HG03442 (cell line): Measurements from ENCODE around the gene MS4A15.
"Not testable (repeated sequence)": the region's sequence is repeated elsewhere in the genome, so short reads cannot be mapped to it uniquely, and the experiment has no call there.

Experiments used
- ATAC-seq: cut with Tn5 transposase; IDR thresholded peaks from one replicate; pipeline ENCODE4 v1.9.1; 2021; ENCODE audit warnings: mild to moderate bottlenecking, moderate library complexity; ENCODE audit not compliant: unreplicated experiment

Gene MS4A15

DNA sequence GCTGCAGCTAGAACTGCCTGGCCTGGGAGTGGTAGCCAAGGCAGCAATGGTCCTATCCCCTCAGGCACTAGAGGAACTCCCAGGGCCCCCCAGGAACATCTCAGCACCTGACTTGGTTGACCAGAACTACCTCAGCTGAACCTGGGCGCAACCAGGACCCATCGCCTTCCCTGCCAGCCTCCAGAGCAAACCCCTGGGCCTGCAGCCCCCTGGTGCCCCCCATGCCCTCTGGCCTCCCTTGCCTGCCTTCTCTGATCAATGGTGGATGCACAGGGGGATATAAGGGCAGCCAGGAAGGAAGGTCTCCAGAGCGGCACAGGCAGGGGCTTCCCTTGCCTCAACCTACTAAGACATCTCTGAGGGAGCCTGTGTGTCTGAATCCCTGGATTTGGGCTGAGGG is 42.0 kb downstream of the MS4A15 start:
- ATAC-seq = no peak

DNA sequence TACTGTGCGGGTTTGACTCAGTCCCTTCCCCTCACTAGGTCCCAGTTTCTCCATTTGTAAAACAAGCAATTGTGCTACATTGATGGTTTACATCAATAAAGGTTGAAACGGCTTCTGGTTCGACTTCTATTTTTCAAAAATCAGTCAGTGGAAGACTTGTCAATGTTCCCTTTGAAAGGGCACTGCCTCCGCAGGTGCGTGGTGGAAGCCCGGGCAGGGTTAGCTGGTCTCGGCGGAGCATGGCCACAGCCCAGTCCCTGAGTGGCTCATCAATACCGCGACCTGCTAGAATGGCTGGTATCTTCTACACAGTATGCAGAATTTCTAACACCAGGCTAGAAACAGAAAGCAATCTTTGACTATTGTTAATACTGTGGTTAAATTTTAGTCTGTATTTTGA is 44.5 kb downstream of the MS4A15 start:
- ATAC-seq = no peak

DNA sequence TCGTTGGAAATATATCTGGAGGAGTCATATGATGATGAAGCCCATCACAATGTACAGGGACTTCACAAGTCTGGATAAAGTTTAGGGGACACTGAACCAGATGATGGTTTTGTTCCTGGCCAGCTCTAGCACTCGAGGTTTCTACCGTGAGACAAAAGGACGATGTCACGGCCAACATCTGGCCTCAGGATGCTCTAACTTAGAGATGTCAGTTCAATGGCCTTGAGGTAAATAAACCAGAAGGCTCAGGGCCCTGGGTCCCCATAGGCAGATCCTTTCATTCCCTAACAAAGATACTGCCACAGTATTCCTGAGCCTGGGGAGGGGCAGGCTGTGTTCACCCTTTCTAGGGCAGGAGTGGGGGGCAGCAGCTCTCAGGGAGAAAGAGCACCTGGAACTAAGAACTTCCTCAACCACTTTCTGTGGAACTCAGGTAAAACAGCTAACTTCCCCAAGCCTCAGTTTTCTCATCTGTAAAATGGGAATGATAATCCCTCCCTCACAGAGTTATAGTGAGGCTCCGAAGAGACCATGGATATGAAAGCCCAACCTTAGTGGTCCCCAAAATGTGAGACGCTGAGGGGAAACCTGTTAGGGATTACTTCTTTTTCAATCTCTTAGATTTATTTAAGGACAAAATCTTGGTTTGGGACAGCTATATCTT is 46.7 kb downstream of the MS4A15 start:
- no peak for ATAC-seq

DNA sequence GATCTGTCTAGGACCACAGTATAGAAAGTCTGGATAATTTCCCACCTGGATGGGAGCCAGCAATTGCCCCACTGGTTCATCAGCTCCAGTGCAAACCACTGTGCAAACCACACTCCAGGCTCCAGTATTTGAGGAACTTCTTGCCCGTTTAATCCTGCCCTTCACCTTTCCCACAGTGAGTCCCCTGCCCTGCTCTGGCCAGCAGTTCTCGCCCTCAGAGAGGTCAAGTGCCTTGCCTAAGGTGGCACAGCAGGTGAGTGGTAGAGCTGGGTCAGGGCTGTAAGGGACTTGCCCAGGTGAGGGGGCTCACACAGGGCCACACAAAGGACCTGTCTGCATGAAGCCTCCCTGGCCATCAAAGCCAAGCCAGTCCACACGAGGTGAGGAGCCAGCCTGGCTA is 52.6 kb downstream of the MS4A15 start:
- no peak for ATAC-seq

DNA sequence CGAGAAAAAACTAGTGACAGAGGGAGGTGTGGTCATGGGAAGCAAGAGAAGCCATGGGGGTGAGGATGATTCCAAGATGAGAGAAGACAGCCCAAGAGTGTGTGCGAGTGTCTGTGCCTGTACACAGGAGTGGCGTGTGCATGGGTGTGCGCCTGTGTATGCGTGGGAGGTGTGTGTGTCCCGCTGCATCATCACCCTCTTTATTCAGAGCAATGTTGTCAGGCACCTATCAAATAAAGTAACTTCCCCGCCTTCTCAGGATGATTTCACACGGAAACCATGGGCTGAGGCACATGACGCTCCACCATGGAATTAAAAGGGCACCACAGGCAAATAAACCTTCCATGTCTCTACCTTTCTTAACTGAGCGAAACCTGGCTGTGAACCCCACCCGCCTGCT is 53.0 kb downstream of the MS4A15 start:
- ATAC-seq = no peak

DNA sequence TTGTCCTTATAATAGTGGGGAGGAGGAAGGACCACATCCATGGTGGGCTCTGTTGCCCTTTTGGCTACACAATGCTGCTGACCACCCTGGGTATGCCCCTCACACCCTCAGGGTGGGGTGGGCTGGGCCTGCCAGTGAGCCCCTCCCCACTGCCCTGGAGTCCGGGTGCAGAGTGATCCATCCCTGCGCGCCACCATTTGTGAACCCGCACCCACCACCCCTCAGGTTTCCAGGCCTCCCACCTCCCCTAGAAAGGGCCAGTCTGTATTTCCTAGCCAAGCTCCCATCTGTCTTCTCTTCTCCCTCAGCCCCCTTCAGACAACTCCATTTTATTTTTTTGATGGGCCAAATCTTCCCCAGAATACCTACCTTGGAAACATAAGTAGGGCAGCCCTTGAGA is 53.5 kb downstream of the MS4A15 start:
- ATAC-seq = no peak

DNA sequence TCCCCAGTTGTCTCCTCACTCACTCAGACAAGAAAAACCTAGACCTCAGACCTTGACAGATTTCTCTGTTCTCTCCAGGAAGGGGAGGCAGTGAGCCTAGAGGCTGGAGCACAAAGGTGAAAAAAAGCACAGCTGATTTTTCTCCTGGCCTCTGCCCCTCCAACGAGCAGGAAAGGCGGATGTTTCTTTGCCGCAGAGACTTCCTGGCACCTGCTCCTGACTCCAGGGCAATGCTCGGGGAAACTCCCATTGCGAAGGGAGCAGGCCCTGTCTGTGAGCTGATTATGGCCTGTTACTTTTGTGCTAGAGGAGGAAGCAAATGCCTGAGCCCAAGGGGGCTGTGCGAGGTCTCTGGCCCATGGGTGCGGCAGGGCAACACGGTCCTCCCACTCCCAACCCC is 53.9 kb downstream of the MS4A15 start:
- no peak for ATAC-seq

DNA sequence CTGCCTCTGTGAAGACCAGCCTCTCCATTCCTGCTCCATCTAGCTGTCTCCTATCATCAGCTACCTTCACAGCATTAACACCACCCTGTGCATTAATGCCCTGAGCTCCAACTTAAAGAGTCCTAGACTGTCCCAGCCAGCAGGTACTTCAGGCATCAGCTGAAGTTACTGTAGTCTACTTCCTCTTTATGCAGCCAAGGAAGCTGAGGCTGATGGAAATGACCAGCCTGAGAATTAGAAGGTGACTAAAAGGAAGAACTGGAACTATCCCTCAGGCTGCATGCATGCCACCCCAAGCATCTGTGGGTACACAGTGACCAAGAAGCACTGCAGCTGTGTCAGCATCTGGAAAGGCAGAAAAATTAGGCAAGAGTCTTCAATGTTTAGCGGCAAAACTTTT is 56.7 kb downstream of the MS4A15 start:
- no peak for ATAC-seq

DNA sequence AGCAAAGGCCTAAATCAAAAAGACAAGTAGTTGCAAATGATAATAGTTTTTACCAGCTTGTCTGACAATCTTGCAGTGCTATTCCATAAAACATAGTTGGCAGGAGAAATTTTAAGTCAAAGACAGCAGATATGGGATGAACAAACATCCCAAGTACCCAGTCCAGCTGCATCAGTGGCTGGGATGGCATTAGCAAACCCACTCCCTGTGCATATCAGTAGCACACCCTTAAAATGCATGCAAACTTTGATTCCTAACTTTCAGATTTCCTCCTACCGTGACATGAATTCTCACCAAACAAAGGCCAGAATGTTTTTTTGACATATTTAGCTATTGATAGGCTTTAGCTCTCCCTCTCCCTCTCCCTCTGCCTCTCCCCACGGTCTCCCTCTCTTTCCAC is 57.4 kb downstream of the MS4A15 start:
- ATAC-seq = no peak

DNA sequence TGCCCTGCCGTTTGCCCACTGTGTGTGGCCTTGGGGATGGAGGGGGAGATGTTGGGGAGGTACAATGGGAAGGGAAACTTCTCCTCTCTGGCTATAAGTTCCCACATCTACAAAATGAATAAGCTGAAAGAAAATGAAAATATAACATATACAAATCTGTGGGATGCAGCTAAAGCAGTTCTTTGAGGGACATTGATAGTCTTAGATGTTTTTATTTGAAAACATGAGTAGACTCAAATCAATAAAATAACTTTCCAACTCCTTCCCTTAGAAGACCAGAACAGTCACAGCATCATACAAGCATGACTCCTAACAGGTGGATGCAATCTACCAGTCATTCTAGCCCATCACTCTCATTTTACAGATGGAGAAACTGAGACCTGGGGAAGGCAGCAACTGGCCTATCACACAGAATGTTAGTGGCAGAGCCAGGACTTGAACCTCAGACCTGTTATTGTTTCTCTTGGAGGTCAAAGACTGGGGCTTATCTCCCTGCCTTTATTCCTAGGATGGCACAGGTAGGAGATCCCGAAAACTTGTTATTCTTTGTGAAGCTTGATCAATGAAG is 60.0 kb downstream of the MS4A15 start:
- ATAC-seq = no peak

DNA sequence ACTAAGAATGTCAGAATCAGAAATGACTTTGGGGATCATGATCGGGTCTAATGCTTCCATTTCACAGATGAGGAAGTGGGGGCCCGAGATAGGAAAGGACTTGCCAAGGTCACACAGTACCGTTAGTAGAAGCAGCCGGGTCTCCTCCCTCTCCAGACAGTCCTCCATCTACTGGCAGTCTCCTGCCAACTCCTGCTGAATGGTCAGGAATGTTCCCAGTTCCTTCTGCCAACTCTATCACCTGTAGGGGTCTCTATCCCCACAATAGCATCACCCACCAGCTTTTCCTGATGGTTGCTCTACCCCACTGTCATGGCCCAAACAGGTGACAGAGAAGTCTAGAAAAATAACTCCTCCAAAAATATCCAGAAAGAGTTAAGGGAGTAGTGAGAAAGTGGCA is 61.4 kb downstream of the MS4A15 start:
- ATAC-seq = no peak

DNA sequence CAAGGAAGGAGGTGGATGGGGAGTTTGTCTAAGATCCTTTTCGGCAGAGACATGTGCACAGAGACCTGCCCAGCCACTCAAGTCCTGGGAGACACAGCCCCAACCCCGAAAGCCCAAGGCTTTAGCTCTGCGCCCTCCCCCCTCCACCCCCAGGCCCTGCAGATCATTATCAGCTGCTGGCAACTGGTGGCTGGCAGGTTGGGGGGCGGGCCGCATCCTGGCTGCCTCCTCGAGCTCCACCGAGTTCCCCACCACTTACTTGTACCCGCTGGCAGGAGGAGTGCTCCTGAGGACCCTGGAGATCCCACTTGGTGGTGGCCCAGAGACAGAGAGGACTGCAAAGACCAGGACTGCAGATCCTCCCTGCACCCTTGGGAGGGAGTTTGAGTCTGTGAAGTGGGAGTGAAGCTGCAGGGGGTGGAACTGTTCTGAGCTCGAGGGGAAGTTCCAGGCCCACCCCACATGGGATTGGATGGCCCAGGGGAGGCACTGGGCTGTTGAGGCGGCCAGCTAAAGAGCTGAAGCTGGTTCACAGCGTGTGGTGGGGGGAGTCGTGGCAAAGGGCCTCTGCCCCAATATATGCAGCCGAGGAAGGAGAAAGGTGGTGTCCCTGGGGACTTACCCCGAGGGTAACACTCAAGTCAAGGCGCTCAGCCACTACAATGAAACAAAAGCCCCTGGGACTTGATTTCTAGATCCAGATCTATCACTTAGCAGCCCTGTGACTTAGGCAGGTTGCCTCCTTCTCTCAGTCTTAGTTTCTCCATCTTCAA is 65.3 kb downstream of the MS4A15 start:
- no peak for ATAC-seq

DNA sequence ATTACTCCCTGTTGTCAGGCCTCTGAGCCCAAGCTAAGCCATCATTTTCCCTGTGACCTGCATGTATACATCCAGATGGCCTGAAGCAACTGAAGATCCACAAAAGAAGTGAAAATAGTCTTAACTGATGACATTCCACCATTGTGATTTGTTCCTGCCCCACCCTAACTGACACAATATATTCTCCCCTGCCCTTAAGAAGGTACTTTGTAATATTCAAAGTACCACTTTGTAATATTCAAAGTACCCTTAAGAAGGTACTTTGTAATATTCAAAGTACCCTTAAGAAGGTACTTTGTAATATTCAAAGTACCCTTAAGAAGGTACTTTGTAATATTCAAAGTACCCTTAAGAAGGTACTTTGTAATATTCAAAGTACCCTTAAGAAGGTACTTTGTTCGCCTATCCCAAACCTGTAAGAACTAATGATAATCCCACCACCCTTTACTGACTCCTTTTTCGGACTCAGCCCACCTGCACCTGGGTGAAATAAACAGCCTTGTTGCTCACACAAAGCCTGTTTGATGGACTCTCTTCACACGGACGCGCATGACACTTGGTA is 67.2 kb downstream of the MS4A15 start:
- ATAC-seq = not testable (repeated sequence)

DNA sequence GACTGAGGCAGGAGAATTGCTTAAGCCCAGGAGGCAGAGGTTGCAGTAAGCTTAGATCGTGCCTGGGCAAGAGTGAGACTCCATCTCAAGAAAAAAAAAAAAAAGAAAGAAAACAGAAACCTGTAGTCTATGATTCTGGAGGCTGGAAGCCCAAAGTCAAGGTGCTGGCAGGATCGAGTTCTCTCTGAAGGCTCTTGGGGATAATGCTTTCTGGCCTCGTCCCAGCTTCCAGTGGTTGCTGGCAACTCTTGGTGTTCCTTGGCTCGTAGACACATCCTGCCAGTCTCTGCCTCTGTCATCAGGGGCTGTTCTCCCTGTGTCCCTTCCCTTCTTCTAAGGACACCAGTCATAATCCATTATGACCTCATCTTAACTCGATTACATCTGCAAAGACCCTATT is 68.5 kb downstream of the MS4A15 start:
- ATAC-seq = no peak

DNA sequence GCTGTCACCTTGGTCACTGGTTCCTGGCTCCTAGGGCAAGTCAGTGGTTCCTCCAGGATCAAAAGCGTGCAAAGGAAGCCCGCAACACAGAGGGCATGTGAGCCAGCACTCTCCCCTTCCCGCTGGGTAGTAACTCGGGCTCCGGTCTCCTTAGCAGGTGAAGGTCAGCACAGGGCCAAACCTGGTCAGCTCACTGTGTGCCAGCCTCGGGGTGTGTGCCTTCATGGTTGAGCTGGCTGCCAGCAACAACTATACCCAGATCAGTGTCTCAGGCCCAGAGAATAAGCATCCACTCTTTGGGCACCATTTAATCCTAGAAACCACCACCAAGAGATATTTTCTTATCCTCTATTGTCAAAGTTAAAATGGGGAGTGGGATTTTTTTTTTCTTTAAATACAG is 69.1 kb downstream of the MS4A15 start:
- ATAC-seq = no peak
